Measurements from ENCODE around the gene NOM1.

- TF ChIP-seq CTCF (IDR thresholded peaks at IDR 0.05; ENCODE audit: low read depth, low read length) (no peak), EZH2phosphoT487 (IDR thresholded peaks at IDR 0.05; ENCODE audit: low read depth) (no peak)
Observed at GRCh38 chr7:157017603-157018327, 68.3 kb downstream of the NOM1 start.
